ENCODE results near the gene MAP7D3.

The MAP7D3 gene

DNA sequence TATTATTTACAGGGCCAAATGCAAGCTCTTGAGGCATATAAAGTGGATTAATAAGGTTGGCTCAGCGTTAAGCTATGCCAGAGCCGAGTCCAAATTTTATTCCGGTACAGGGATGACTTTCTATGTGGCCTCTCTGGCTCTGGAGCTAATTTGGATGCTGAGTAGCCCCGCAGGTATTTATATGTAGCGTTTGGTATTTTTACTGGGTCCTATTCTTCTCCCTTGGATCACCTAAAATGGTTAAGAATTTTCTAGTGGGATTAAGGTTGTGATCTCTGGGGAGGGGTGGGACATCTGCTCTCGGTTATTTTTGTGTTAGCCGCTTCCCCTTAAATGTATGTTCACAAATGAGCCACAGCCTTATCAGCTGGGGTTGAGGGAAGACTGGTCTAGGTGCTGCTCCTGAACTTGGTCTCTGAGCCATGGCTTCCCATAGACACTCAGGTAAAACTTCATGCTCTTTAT, 54.5 kb downstream of the MAP7D3 start:
- Histone ChIP-seq H3K27ac (ENCODE audit: low read depth, low read length) (no peak overlapping the region), H3K9me2 (replicated peaks; ENCODE audit: insufficient read depth, low read length) (no peaks in the 10 kb centered on the region), H3K4me3 (ENCODE audit: insufficient read depth, low read length, poor library complexity, severe bottlenecking) (no peak overlapping the region), H3K36me3 (ENCODE audit: low read length) (no peaks in the 10 kb centered on the region), H3K9ac (ENCODE audit: low read length) (no peak overlapping the region), H3K9me3 (ENCODE audit: insufficient read depth, low read length) (no peaks in the 10 kb centered on the region), H4K20me1 (ENCODE audit: low read depth, low read length) (no peaks in the 10 kb centered on the region), H3K4me2 (ENCODE audit: low read depth, low read length, poor library complexity, severe bottlenecking) (no peak overlapping the region), H3F3A (ENCODE audit: insufficient read depth) (no peaks in the 10 kb centered on the region), H3K79me2 (ENCODE audit: insufficient read depth, low read length) (no peaks in the 10 kb centered on the region), H2AFZ (ENCODE audit: low read depth, low read length, severe bottlenecking) (no peak overlapping the region), H3K27me3 (ENCODE audit: low read length) (no peaks in the 10 kb centered on the region)
- no peak for TF ChIP-seq CTCF (IDR thresholded peaks at IDR 0.05; ENCODE audit: insufficient read depth, low read length, poor library complexity, severe bottlenecking)
- TF ChIP-seq EZH2phosphoT487 (conservative IDR thresholded peaks at IDR 0.05; ENCODE audit: low read length) = no peak

DNA sequence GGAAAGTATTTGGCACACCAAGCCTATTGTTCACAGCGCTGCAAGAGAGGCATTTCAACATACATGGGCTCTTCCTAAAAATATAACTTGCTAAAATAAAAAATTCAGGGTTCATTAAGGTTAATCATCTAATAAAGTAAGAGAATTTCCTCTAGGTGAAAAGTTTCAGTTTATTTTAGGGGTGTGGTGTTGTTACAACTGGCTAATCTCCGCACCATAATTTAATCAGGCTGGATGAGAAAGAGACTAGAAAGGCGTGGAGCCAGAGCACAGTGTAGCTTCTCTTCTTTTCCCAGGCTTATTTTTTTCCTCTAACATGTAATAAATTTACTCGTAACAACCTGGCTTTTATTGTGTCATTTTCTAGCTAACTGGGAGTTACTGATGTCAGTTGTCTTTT, 56.0 kb downstream of the MAP7D3 start:
- no peaks in the 10 kb centered on the region for H3K79me2 ChIP-seq (ENCODE audit: insufficient read depth, low read length)
- no peaks in the 10 kb centered on the region for H3F3A ChIP-seq (ENCODE audit: insufficient read depth)
- TF ChIP-seq CTCF (IDR thresholded peaks at IDR 0.05; ENCODE audit: insufficient read depth, low read length, poor library complexity, severe bottlenecking) (no peak), EZH2phosphoT487 (conservative IDR thresholded peaks at IDR 0.05; ENCODE audit: low read length) (no peak)
- no peak overlapping the region for H3K9ac ChIP-seq (ENCODE audit: low read length)
- H3K9me3 ChIP-seq (ENCODE audit: insufficient read depth, low read length) = no peaks in the 10 kb centered on the region
- no peak overlapping the region for H3K4me2 ChIP-seq (ENCODE audit: low read depth, low read length, poor library complexity, severe bottlenecking)
- H3K9me2 ChIP-seq (replicated peaks; ENCODE audit: insufficient read depth, low read length) = no peaks in the 10 kb centered on the region
- H4K20me1 ChIP-seq (ENCODE audit: low read depth, low read length) = no peaks in the 10 kb centered on the region
- no peak overlapping the region for H3K27ac ChIP-seq (ENCODE audit: low read depth, low read length)
- H3K36me3 ChIP-seq (ENCODE audit: low read length) = no peaks in the 10 kb centered on the region
- H3K27me3 ChIP-seq (ENCODE audit: low read length) = no peaks in the 10 kb centered on the region
- no peak overlapping the region for H2AFZ ChIP-seq (ENCODE audit: low read depth, low read length, severe bottlenecking)
- no peak overlapping the region for H3K4me3 ChIP-seq (ENCODE audit: insufficient read depth, low read length, poor library complexity, severe bottlenecking)

DNA sequence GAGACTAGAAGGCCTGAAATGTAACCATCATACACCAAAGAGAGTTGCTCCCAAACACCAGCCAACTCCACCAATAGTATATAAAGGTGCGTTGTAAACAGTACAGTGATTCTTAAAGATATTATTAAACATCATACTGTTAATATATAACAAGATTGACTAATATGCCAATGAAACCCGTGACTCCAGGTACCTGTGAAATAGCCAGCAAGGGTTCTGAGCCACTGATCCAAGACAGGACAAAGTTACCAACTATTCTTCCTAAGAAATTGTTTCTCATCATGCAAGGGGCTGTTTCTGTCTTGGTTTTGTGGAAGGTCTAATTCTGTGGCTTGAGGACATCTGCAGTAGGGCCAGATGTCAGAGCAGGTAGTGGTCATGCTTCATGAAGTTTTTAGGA, 56.7 kb downstream of the MAP7D3 start:
- Histone ChIP-seq H3K79me2 (ENCODE audit: insufficient read depth, low read length) (no peaks in the 10 kb centered on the region), H3K9me3 (ENCODE audit: insufficient read depth, low read length) (no peaks in the 10 kb centered on the region), H3K27ac (ENCODE audit: low read depth, low read length) (no peak overlapping the region), H3K27me3 (ENCODE audit: low read length) (no peaks in the 10 kb centered on the region), H3K4me2 (ENCODE audit: low read depth, low read length, poor library complexity, severe bottlenecking) (no peak overlapping the region), H3K36me3 (ENCODE audit: low read length) (no peaks in the 10 kb centered on the region), H4K20me1 (ENCODE audit: low read depth, low read length) (no peaks in the 10 kb centered on the region), H3K4me3 (ENCODE audit: insufficient read depth, low read length, poor library complexity, severe bottlenecking) (no peak overlapping the region), H2AFZ (ENCODE audit: low read depth, low read length, severe bottlenecking) (no peak overlapping the region), H3K9ac (ENCODE audit: low read length) (no peak overlapping the region), H3F3A (ENCODE audit: insufficient read depth) (no peaks in the 10 kb centered on the region), H3K9me2 (replicated peaks; ENCODE audit: insufficient read depth, low read length) (no peaks in the 10 kb centered on the region)
- TF ChIP-seq EZH2phosphoT487 (conservative IDR thresholded peaks at IDR 0.05; ENCODE audit: low read length) = no peak
- TF ChIP-seq CTCF (IDR thresholded peaks at IDR 0.05; ENCODE audit: insufficient read depth, low read length, poor library complexity, severe bottlenecking) = no peak
